SW480 (cell line): ENCODE measurements around the gene FGF16.
A peak's percentile ranks its signal among the peaks of the same experiment; 100 is the strongest.
"Not testable (repeated sequence)": the region's sequence is repeated elsewhere in the genome, so short reads cannot be mapped to it uniquely, and the experiment has no call there.

Experiments
- DNase-seq: peaks from one replicate; pipeline ENCODE4 v3.0.0-alpha.2; 2016; ENCODE audit warnings: low spot score

The FGF16 gene

DNA sequence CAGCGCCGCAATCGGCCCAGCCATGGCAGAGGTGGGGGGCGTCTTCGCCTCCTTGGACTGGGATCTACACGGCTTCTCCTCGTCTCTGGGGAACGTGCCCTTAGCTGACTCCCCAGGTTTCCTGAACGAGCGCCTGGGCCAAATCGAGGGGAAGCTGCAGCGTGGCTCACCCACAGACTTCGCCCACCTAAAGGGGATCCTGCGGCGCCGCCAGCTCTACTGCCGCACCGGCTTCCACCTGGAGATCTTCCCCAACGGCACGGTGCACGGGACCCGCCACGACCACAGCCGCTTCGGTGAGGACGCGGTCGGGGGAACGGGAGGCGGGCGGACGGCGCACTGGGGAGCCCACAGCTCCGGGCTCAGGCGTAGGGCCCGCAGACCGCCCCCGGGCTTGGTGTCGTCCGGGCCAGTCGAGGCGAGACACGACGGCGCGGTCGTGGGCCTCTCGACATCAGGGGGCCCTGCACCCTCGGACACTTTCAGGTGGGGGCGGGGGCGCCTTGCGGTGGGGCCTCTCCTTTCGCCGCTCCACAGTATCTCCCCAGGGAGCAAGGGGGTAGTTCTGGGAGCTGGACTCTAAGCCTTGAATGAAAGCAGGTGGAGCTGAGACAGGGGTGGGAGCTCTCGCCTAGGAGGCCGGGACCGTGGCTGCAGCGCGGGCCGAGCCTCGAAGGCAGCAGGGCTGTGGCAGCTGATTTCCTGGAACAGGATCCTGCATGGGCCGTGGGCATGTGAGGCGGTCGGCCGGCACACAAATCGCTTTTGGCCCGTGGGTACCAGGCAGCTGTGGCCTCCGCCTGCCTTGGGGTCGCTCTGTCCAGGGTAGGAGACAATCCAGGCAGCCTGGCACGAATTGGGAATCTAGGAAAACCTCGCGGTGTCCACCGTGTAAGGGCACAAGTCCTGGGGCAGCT lies 722 bp downstream of the FGF16 start:
- DNase-seq, result no peak

DNA sequence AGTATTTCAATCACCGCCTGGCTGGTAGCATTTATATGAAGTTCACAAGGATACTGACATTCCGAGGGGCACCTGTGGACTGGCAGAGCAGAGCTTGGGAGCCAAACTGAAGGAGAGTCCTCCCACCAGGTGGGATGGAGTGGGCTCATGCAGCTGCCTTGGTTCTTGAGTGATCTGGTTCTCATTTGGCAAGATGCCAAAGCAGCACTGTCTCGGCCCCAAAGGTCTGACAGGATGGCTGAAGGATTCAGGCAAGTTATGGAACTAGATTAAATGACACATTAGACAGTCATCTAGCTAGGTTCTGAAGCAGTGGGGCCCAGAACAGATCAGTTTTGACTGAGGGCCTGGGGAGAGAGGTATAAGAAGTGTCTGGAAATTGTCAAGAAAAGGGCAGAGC lies 3.2 kb downstream of the FGF16 start:
- no peak for DNase-seq

DNA sequence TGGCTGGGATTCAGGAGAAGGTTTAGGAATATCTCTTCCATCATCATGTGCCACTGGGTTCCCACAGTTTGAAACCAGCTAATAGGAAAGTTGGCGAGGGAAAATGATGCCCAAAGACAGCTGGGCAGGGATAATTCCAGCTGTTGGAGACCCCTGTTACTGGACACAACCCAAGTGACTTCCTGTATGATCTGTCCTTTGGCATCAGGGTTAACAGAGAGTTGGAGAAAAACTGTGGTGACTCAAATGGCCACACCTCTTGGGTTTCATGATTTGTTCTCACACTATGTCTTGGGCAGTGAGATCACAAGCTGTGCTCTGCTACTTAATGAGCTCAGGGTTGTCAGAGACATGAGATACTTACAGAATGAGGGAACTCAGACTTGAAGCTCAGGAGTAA lies 3.8 kb downstream of the FGF16 start:
- no peak for DNase-seq

DNA sequence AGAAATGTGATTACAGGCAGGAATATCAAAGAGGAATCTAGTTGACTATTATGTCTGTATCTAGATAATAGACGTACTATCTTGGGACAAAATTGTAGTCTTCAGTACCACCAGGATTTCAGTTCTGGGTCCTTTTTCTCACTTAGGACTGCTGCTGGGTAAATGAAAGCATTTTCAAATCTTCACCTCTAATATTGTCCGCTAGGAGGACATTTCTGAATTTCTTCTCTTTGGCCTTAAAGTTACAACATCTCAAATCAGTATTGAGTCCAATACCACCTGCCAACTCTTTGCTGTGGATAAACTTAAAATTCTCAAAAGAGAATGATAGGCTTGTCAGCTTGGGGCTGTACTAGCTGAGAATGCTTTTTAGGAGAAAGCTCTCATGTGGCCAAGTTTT lies 6.0 kb downstream of the FGF16 start:
- DNase-seq, result no peak

DNA sequence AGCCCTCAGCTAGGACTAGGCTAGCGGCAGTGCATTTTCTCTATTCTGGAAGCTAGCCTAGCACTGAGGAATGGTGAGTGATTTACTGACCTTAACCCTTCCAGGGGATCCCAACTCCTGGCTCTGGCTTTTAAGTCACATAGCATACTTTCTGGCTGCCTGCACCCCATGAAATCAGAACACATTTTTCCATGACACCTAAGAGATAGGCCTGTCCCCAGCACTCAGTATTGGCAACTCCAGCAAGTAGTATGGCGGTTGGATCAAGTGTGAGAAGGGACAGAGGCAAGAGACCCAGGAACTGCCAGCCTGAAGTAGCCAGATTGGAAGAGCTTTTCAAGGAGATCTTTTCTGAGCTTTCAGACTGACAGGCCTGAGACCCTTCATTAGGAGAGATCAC lies 8.2 kb downstream of the FGF16 start:
- DNase-seq, result no peak

DNA sequence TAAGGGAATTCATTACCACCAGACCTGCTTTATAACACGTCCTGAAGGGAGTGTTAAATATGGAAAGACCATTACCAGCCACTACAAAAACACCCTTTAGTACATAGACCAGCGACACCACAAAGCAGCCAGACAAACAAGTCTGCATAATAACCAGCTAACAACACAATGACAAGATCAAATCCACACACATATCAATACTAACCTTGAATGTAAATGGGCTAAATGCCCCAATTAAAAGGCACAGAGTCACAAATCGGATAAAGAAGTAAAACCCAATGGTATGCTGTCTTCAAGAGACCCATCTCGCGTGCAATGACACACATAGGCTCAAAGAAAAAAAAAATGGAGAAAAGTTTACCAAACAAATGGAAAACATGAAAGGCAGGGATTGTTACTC lies 36.9 kb downstream of the FGF16 start:
- no peak for DNase-seq

DNA sequence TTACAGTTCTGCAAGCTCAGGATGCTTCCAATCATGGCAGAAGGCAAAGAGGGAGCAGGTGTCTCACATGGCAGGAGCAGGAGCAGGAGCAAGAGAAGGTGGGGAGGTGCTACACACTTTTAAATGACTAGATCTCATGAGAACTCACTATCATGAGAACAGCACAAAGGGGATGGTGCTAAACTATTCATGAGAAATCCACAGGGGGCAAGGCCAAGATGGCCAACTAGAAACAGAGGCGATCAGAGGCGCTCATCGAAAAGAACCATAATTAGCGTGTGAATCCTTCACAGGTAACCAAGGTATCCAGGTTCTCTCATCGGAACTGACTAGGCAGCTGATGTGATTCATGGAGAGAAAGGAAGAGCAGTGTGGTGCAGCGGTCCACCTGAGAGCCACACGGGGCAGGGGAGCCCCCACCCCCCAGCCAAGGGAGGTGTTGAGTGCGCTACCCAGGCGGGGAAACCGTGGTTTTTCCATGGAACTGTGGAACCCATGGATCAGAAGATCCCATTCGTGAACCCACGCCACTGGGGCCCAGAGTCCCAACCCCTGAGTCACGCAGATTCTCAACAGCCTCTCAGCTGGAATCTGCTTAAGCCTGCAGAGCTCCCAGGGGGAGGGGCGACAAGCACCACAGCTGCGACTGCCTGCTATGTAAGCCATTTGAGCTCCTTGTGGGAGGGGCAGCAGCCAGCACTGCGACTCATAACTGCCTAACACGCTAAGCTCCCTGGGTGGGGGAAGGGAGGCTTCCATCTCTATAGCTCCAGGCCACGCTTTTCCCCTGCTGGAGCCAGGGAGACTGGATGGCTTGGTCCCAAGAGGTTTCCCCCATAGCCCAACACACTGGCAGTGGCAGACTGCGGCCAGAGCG lies 46.7 kb downstream of the FGF16 start:
- peak; percentile 33 for DNase-seq

DNA sequence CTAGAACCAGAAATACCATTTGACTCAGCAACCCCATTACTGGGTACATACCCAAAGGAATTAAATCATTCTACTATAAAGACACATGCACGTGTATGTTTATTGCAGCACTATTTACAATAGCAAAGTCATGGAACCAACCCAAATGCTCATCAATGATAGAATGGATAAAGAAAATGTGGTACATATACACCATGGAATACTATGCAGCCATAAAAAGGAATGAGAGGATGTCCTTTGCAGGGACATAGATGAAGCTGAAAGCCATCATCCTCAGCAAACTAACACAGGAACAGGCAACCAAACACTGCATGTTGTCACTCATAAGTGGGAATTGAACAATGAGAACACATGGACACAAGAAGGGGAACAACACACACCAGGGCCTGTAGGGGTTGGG lies 53.0 kb downstream of the FGF16 start:
- DNase-seq, result not testable (repeated sequence)

DNA sequence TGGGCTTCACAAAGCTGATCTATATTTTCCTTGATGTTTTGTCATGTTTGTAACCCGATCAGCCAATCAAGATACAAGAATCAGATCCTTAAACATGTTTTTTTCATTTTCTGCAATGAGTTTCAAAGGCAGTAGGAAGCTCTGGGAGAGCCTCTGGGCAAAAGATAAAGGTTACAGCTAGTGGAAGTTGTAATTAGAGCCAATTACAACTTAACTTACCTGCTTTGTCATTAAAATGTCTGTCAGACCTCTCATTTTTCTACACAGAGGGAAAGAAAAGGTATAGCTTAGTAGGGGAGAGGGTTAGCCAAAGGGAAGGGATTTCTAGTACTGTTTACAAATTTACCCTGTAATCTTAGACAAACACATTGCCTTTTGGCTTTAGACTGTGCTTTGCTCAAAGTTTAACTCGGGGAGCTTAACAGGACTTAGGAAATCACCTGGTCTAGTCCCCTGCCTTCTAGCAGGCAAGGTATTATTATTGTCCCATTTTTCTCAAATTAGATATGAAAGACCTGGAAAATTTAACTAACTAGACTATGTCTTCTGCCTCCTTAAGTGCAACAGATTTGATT lies 55.8 kb downstream of the FGF16 start:
- no peak for DNase-seq

DNA sequence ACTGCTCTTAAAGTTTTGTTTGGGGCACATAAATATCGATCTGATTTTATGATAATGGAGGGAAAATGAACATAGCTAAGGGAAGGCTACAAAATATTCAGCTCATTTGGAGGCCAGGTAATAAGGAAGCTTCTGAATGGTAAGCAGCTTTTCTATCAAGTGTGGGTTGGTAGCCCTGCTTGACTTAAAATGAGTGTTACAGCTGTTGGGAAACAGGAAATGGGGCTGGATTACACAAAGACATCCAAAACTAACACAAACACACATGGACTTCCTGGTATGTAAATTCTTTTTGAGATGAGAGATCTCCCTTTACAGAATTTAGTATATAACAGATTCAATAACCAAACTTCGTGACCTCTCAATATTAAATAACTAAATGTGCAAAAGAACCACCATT lies 58.0 kb downstream of the FGF16 start:
- DNase-seq, result no peak
